SKM-1 treated with dmso at 0.1 percent for 144 hours (cell line): Measurements from ENCODE around the gene PDRG1.

Experiments used
- DNase-seq: peaks from one replicate; lab custom pipeline; 2025; ENCODE audit not compliant: unreplicated experiment; lab: John Stamatoyannopoulos, UW

PDRG1 gene

GRCh38 chr20:31909253-31910070 is 42.4 kb downstream of the PDRG1 start:
- no peak for DNase-seq

- DNase-seq, result no peak
Measured at GRCh38 chr20:31908424-31908823, 43.4 kb downstream of the PDRG1 start.

GRCh38 chr20:31908016-31908415 is 43.8 kb downstream of the PDRG1 start:
- no peak for DNase-seq

- no peak for DNase-seq
Measured at GRCh38 chr20:31907046-31907445, 44.8 kb downstream of the PDRG1 start.

- no peak for DNase-seq
Measured at GRCh38 chr20:31906001-31906400, 45.8 kb downstream of the PDRG1 start.

GRCh38 chr20:31903627-31904386 is 48.0 kb downstream of the PDRG1 start:
- DNase-seq, result no peak

- no peak for DNase-seq
Measured at GRCh38 chr20:31901615-31902014, 50.2 kb downstream of the PDRG1 start.

- DNase-seq, result no peak
Measured at GRCh38 chr20:31897541-31897940, 54.3 kb downstream of the PDRG1 start.

- no peak for DNase-seq
Measured at GRCh38 chr20:31896049-31896448, 55.8 kb downstream of the PDRG1 start.

GRCh38 chr20:31894980-31895675 is 56.7 kb downstream of the PDRG1 start:
- peak; percentile 65 for DNase-seq
